A673 (cell line): Measurements from ENCODE around the gene PLTP.

Experiments used
- EZH2 ChIP-seq: fragments of 200-600 bp; sonication (generic); IDR thresholded peaks from 2 replicates; pipeline ENCODE4 v1.6.1; 2017; ENCODE audit warnings: borderline replicate concordance, low read depth, mild to moderate bottlenecking, mixed read lengths, antibody characterized with exemption, low read length; ENCODE audit not compliant: poor library complexity, severe bottlenecking
- TF ChIP-seq, protein P1 (sequence below): fragments of 300-800, 200-600 bp; sonication (generic); conservative IDR thresholded peaks from 2 replicates; pipeline ENCODE4 v1.5.1; 2017; ENCODE audit warnings: low read depth, mild to moderate bottlenecking, antibody characterized with exemption, low read length, moderate library complexity, mixed read lengths

- TF ChIP-seq, protein P1, sequence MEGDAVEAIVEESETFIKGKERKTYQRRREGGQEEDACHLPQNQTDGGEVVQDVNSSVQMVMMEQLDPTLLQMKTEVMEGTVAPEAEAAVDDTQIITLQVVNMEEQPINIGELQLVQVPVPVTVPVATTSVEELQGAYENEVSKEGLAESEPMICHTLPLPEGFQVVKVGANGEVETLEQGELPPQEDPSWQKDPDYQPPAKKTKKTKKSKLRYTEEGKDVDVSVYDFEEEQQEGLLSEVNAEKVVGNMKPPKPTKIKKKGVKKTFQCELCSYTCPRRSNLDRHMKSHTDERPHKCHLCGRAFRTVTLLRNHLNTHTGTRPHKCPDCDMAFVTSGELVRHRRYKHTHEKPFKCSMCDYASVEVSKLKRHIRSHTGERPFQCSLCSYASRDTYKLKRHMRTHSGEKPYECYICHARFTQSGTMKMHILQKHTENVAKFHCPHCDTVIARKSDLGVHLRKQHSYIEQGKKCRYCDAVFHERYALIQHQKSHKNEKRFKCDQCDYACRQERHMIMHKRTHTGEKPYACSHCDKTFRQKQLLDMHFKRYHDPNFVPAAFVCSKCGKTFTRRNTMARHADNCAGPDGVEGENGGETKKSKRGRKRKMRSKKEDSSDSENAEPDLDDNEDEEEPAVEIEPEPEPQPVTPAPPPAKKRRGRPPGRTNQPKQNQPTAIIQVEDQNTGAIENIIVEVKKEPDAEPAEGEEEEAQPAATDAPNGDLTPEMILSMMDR, result no peak
- TF ChIP-seq EZH2, result no peak
These were observed 1.9 kb downstream of the PLTP start for GRCh38 chr20:45909817-45910669.
